ENCODE data around the gene SERPINE1.
"Not testable (repeated sequence)": the region's sequence is repeated elsewhere in the genome, so short reads cannot be mapped to it uniquely, and the experiment has no call there.

The SERPINE1 gene

GRCh38 chr7:101100858-101101847 is 25.8 kb upstream of the SERPINE1 start:
- DNase-seq, result no peak
- Histone ChIP-seq H3K4me3 (ENCODE audit: low read depth, low read length) (no peak overlapping the region), H3K4me1 (peaks cover 13% of the 10 kb centered on the region)

GRCh38 chr7:101102026-101102425 is 24.9 kb upstream of the SERPINE1 start:
- H3K4me3 ChIP-seq (ENCODE audit: low read depth, low read length), result no peak overlapping the region
- H3K4me1 ChIP-seq, result peaks cover 13% of the 10 kb centered on the region
- no peaks in the 10 kb centered on the region for H3K9me3 ChIP-seq
- H3K27me3 ChIP-seq, result no peaks in the 10 kb centered on the region
- H3K36me3 ChIP-seq, result no peaks in the 10 kb centered on the region
- no peak for TF ChIP-seq CTCF (IDR thresholded peaks at IDR 0.05; ENCODE audit: low read depth, low read length)
- no peak for DNase-seq

More at GRCh38 chr7:101100858-101101847, 25.8 kb upstream of the SERPINE1 start:
- no peaks in the 10 kb centered on the region for H3K36me3 ChIP-seq
- H3K27me3 ChIP-seq, result no peaks in the 10 kb centered on the region
- TF ChIP-seq CTCF (IDR thresholded peaks at IDR 0.05; ENCODE audit: low read depth, low read length), result no peak
- H3K9me3 ChIP-seq, result no peaks in the 10 kb centered on the region

- H3K4me1 ChIP-seq, result peaks cover 13% of the 10 kb centered on the region
- not testable (repeated sequence) for H3K36me3 ChIP-seq; H3K4me3 ChIP-seq (ENCODE audit: low read depth, low read length); H3K9me3 ChIP-seq; H3K27me3 ChIP-seq; DNase-seq
These were observed 23.2 kb upstream of the SERPINE1 start for GRCh38 chr7:101103701-101104100.

- peaks cover 13% of the 10 kb centered on the region for H3K4me1 ChIP-seq
- DNase-seq, result no peak
- no peaks in the 10 kb centered on the region for H3K27me3 ChIP-seq
- no peak for TF ChIP-seq CTCF (IDR thresholded peaks at IDR 0.05; ENCODE audit: low read depth, low read length)
- no peaks in the 10 kb centered on the region for H3K36me3 ChIP-seq
- H3K4me3 ChIP-seq (ENCODE audit: low read depth, low read length), result no peak overlapping the region
- no peaks in the 10 kb centered on the region for H3K9me3 ChIP-seq
These were observed 22.7 kb upstream of the SERPINE1 start for GRCh38 chr7:101104193-101104713.

- Histone ChIP-seq H3K9me3 (no peaks in the 10 kb centered on the region), H3K27me3 (no peaks in the 10 kb centered on the region), H3K4me3 (ENCODE audit: low read depth, low read length) (no peak overlapping the region), H3K36me3 (no peaks in the 10 kb centered on the region), H3K4me1 (peaks cover 7% of the 10 kb centered on the region)
- no peak for DNase-seq
- no peak for TF ChIP-seq CTCF (IDR thresholded peaks at IDR 0.05; ENCODE audit: low read depth, low read length)
These were observed 22.1 kb upstream of the SERPINE1 start for GRCh38 chr7:101104799-101105198.

GRCh38 chr7:101105248-101105647 is 21.7 kb upstream of the SERPINE1 start:
- not testable (repeated sequence) for H3K4me3 ChIP-seq (ENCODE audit: low read depth, low read length); H3K36me3 ChIP-seq; DNase-seq; H3K4me1 ChIP-seq; H3K27me3 ChIP-seq; H3K9me3 ChIP-seq

- DNase-seq, result no peak
- no peak for TF ChIP-seq CTCF (IDR thresholded peaks at IDR 0.05; ENCODE audit: low read depth, low read length)
- Histone ChIP-seq H3K36me3 (no peaks in the 10 kb centered on the region), H3K4me1 (no peaks in the 10 kb centered on the region), H3K4me3 (ENCODE audit: low read depth, low read length) (no peak overlapping the region), H3K27me3 (no peaks in the 10 kb centered on the region), H3K9me3 (no peaks in the 10 kb centered on the region)
These were observed 20.5 kb upstream of the SERPINE1 start for GRCh38 chr7:101106386-101106785.
